Measurements from ENCODE around the gene SLC16A6.

- TF ChIP-seq CTCF (optimal IDR thresholded peaks at IDR 0.05 in 1 of 3, IDR thresholded peaks at IDR 0.05 in 1 of 3, conservative IDR thresholded peaks at IDR 0.05 in 1 of 3; ENCODE audit: extremely low read depth in 1 of 3, insufficient read depth in 2 of 3, low read length in 3 of 3) (no peak), EZH2 (IDR thresholded peaks at IDR 0.05; ENCODE audit: low read length) (no peak)
Measured at GRCh38 chr17:68318103-68318991, 27.4 kb upstream of the SLC16A6 start.

Measured in keratinocyte (primary cell).